ENCODE measurements around the gene ZNF385D. TPM values are rescaled to one million over a fixed set of nuclear protein-coding genes. Genes with fewer than 3 reads are reported as not detected.

ZNF385D gene
- total and polyA plus RNA-seq, 2 of the 13 experiments (the other 11 are each of a cell fraction or from before 2014, with no cell fraction given), result not detected

- H3K9me3 ChIP-seq (ENCODE audit: low read length), result peaks cover 44% of the 10 kb centered on the region
- no TSS peak for BruUV-seq (replicated peaks)
- H3K27me3 ChIP-seq (ENCODE audit: control insufficient read depth in 1 of 2, insufficient read depth in 2 of 2, low read length in 2 of 2), result no peaks in the 10 kb centered on the region; a peak in 1 of 5 replicates
- H2AFZ ChIP-seq (ENCODE audit: low read length), result no peak overlapping the region
- in situ Hi-C loops (cut with HindIII; ENCODE audit: extremely low pct_ligation_motif_present, low pct_unique_long_range_greater_than_20kb) (no loop called here), intact Hi-C loops (cut with micrococcal nuclease; ENCODE audit: unreplicated experiment) (no loop called here)
- FAIRE-seq, result no peak
- ChIA-PET CTCF (ENCODE audit: low intra/inter-chr PET ratio, low total read pairs) (no interaction called here), POLR2A (no interaction called here)
- no peaks in the 10 kb centered on the region for H4K20me1 ChIP-seq (ENCODE audit: insufficient read depth, low read length)
- H3K4me3 ChIP-seq (replicated peaks in 1 of 3; ENCODE audit: insufficient read depth in 1 of 3, low read depth in 2 of 3, low read length in 3 of 3), result no peak overlapping the region
- no peak overlapping the region for H3K4me2 ChIP-seq (ENCODE audit: low read depth, low read length)
- no peak overlapping the region for H3K27ac ChIP-seq (ENCODE audit: extremely low read length, insufficient read depth, low read length)
- no peak overlapping the region for H3K9ac ChIP-seq (ENCODE audit: insufficient read depth, low read depth, low read length)
- 2% methylated on average over 2 of the region's 2 CpGs for WGBS (ENCODE audit: low lambda C conversion rate)
- no peak for ATAC-seq
- DNase-seq (ENCODE audit: low spot score), result no peak
- no peaks in the 10 kb centered on the region for H3K4me1 ChIP-seq (ENCODE audit: insufficient read depth, low read length)
- H3K79me2 ChIP-seq (ENCODE audit: insufficient read depth, low read length), result no peaks in the 10 kb centered on the region
- H3K36me3 ChIP-seq (replicated peaks in 1 of 2; ENCODE audit: control insufficient read depth in 1 of 2, insufficient read depth in 2 of 2, low read length in 2 of 2), result no peaks in the 10 kb centered on the region
- TF ChIP-seq ZNF451 (CRISPR knock-in tag; IDR thresholded peaks at IDR 0.05) (no peak), REST (IDR thresholded peaks at IDR 0.05; ENCODE audit: borderline replicate concordance in 1 of 2, low read depth in 1 of 2, low read length in 2 of 2) (no peak), WIZ (CRISPR knock-in tag; IDR thresholded peaks at IDR 0.05) (no peak), HHEX (CRISPR knock-in tag; IDR thresholded peaks at IDR 0.05) (no peak), SNAPC2 (CRISPR knock-in tag; IDR thresholded peaks at IDR 0.05) (no peak), ZNF562 (CRISPR knock-in tag; IDR thresholded peaks at IDR 0.05; ENCODE audit: borderline replicate concordance) (no peak), PAF1 (CRISPR knock-in tag; IDR thresholded peaks at IDR 0.05) (no peak), KDM1A (CRISPR knock-in tag; IDR thresholded peaks at IDR 0.05) (no peak), CHD2 (IDR thresholded peaks at IDR 0.05; ENCODE audit: low read depth, low read length) (no peak)
- TF ChIP-seq, protein P1, sequence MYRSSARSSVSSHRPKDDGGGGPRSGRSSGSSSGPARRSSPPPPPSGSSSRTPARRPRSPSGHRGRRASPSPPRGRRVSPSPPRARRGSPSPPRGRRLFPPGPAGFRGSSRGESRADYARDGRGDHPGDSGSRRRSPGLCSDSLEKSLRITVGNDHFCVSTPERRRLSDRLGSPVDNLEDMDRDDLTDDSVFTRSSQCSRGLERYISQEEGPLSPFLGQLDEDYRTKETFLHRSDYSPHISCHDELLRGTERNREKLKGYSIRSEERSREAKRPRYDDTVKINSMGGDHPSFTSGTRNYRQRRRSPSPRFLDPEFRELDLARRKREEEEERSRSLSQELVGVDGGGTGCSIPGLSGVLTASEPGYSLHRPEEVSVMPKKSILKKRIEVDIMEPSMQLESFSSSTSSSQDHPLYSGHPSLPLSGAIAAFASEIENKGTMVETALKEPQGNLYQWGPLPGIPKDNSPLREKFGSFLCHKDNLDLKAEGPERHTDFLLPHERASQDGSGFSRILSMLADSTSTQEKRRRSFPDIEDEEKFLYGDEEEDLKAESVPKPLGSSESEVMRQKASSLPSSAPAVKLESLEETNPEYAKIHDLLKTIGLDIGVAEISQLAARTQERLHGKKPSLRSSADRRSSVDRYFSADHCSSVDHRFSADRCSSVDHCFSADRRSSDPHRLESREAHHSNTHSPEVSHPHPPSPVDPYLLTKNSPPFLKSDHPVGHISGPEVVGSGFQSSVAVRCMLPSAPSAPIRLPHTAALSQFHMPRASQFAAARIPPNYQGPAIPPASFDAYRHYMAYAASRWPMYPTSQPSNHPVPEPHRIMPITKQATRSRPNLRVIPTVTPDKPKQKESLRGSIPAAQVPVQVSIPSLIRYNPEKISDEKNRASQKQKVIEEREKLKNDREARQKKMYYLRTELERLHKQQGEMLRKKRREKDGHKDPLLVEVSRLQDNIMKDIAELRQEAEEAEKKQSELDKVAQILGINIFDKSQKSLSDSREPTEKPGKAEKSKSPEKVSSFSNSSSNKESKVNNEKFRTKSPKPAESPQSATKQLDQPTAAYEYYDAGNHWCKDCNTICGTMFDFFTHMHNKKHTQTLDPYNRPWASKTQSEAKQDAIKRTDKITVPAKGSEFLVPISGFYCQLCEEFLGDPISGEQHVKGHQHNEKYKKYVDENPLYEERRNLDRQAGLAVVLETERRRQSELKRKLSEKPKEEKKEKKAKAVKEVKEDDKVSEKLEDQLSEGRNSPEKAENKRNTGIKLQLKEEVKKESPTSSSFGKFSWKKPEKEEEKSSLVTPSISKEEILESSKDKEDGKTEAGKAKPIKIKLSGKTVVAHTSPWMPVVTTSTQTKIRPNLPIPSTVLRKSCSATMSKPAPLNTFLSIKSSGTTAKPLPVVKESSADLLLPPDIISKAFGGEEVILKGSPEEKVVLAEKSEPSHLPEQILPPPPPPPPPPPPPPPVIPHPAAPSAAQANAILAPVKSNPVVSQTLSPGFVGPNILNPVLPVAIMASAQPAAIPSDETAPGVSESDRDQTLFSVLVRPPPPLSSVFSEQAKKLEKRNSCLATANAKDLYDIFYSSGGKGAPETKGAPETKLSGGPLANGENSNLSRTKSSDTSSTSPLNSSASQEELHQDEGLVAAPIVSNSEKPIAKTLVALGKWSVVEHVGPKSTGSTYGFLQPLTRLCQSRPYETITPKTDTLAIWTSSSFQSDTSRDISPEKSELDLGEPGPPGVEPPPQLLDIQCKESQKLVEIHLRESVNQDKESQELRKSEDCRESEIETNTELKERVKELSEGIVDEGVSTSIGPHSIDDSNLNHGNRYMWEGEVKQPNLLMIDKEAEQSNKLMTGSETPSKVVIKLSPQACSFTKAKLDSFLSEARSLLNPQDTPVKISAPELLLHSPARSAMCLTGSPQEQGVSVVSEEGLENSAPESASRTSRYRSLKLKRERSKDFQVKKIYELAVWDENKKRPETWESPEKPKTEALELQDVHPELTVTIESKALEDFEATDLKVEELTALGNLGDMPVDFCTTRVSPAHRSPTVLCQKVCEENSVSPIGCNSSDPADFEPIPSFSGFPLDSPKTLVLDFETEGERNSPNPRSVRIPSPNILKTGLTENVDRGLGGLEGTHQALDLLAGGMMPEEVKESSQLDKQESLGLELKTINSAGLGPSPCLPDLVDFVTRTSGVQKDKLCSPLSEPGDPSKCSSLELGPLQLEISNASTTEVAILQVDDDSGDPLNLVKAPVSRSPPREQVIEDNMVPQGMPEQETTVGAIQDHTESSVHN (CRISPR knock-in tag; IDR thresholded peaks at IDR 0.05), result no peak
- TF ChIP-seq, protein P2, sequence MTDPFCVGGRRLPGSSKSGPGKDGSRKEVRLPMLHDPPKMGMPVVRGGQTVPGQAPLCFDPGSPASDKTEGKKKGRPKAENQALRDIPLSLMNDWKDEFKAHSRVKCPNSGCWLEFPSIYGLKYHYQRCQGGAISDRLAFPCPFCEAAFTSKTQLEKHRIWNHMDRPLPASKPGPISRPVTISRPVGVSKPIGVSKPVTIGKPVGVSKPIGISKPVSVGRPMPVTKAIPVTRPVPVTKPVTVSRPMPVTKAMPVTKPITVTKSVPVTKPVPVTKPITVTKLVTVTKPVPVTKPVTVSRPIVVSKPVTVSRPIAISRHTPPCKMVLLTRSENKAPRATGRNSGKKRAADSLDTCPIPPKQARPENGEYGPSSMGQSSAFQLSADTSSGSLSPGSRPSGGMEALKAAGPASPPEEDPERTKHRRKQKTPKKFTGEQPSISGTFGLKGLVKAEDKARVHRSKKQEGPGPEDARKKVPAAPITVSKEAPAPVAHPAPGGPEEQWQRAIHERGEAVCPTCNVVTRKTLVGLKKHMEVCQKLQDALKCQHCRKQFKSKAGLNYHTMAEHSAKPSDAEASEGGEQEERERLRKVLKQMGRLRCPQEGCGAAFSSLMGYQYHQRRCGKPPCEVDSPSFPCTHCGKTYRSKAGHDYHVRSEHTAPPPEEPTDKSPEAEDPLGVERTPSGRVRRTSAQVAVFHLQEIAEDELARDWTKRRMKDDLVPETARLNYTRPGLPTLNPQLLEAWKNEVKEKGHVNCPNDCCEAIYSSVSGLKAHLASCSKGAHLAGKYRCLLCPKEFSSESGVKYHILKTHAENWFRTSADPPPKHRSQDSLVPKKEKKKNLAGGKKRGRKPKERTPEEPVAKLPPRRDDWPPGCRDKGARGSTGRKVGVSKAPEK (CRISPR knock-in tag; IDR thresholded peaks at IDR 0.05; ENCODE audit: borderline replicate concordance), result no peak
Measured at GRCh38 chr3:21795921-21796320, 44.9 kb upstream of the ZNF385D start.

All from HepG2 (cell line).